CD4-positive, alpha-beta T cell (primary cell): ENCODE data around the gene DYNC1I2. TPM values are rescaled to one million over a fixed set of nuclear protein-coding genes. Genes with fewer than 3 reads are reported as not detected.

Source experiments
- ATAC-seq: fragments of 200-7000 bp; cut with Tn5 transposase; one replicate; pipeline ENCODE4 v1.10.0; 2022; ENCODE audit warnings: mild to moderate bottlenecking; ENCODE audit not compliant: poor library complexity
- CTCF ChIA-PET: fragments of 350-600 bp; sonication (Branson Sonifier 250); formaldehyde crosslinking; loops from one replicate; lab custom pipeline; 2021; ENCODE audit warnings: antibody characterized with exemption, inconsistent platforms; lab: Charles Lee
- POLR2A ChIA-PET: fragments of 350-600 bp; sonication (Branson Sonifier 250); formaldehyde crosslinking; loops from one replicate; lab custom pipeline; 2021; ENCODE audit warnings: antibody characterized with exemption, inconsistent platforms; lab: Charles Lee
- DNase-seq, 14 experiments: peaks; one replicate each; pipeline ENCODE4 v3.0.0-alpha.2; 2013 to 2020; ENCODE audit warnings: mixed read lengths in 2 of 14
- H3K27ac ChIP-seq, 2 donors: one replicate each; pipeline versions ENCODE4 v1.5.1 to v1.7.0; 2013; ENCODE audit warnings: low read length in 2 of 2, low read depth in 1 of 2, mild to moderate bottlenecking in 1 of 2
- H3K27me3 ChIP-seq, 2 experiments: 1 replicate in 1 of 2; 2 replicates in 1 of 2; pipeline versions ENCODE4 v1.6.1 to v1.7.0; 2013; ENCODE audit warnings: low read length in 2 of 2, control low read depth in 1 of 2, mild to moderate bottlenecking in 1 of 2, moderate library complexity in 1 of 2; ENCODE audit not compliant: insufficient read depth in 2 of 2, control insufficient read depth in 1 of 2
- H3K36me3 ChIP-seq: one replicate; pipeline ENCODE4 v1.6.1; 2013; ENCODE audit warnings: low read length, control low read depth; ENCODE audit not compliant: insufficient read depth
- H3K4me1 ChIP-seq: one replicate; pipeline ENCODE4 v1.6.1; 2013; ENCODE audit warnings: low read length, control low read depth; ENCODE audit not compliant: insufficient read depth
- H3K4me3 ChIP-seq: one replicate; pipeline ENCODE4 v1.5.1; 2013; ENCODE audit warnings: mild to moderate bottlenecking, low read length, moderate library complexity
- H3K9me3 ChIP-seq, 2 experiments: 1 replicate in 1 of 2; 2 replicates in 1 of 2; pipeline versions ENCODE4 v1.6.1 to v1.7.0; 2013; ENCODE audit warnings: low read length in 2 of 2, mild to moderate bottlenecking in 2 of 2, control low read depth in 1 of 2, moderate library complexity in 1 of 2; ENCODE audit not compliant: control insufficient read depth in 1 of 2, insufficient read depth in 1 of 2
- H3K27ac Mint-ChIP-seq: one replicate; pipeline ENCODE4 v1.8.0; 2020; ENCODE audit warnings: mixed read lengths
- H3K27me3 Mint-ChIP-seq: one replicate; pipeline ENCODE4 v1.8.0; 2021; ENCODE audit warnings: mixed read lengths
- H3K36me3 Mint-ChIP-seq: one replicate; pipeline ENCODE4 v1.8.0; 2021; ENCODE audit warnings: low read depth, mixed read lengths
- H3K4me1 Mint-ChIP-seq: one replicate; pipeline ENCODE4 v1.8.0; 2021; ENCODE audit warnings: low read depth, mixed read lengths
- H3K4me3 Mint-ChIP-seq: one replicate; pipeline ENCODE4 v1.8.0; 2020; ENCODE audit warnings: mild to moderate bottlenecking, mixed read lengths
- H3K9me3 Mint-ChIP-seq: one replicate; pipeline ENCODE4 v1.8.0; 2020; ENCODE audit warnings: mixed read lengths
- intact Hi-C, 2 experiments: fragments of 100-400 bp; cut with DNase I in 1 of 2; cut with micrococcal nuclease in 1 of 2; formaldehyde crosslinking; loops; one replicate each; pipeline versions ENCODE4 v1.15.1 to v1.9.0; 2023 to 2025; cut with DNase I, micrococcal nuclease
- total RNA-seq, 174 experiments: library from RNA in 2 of 174; stranded (reverse) in 2 of 174; gene quantifications; one replicate each; pipeline ENCODE4 v1.2.3 and lab custom pipeline; 2021 to 2026
- TF ChIP-seq, protein P1 (sequence below): fragments of 200-600 bp; IDR thresholded peaks from one replicate; pipeline ENCODE4 v1.8.0; 2022; ENCODE audit warnings: antibody characterized with exemption, mild to moderate bottlenecking

Gene DYNC1I2
- total RNA-seq, 2 experiments from 2014 or later: 10.5 to 11.6 TPM

DNA sequence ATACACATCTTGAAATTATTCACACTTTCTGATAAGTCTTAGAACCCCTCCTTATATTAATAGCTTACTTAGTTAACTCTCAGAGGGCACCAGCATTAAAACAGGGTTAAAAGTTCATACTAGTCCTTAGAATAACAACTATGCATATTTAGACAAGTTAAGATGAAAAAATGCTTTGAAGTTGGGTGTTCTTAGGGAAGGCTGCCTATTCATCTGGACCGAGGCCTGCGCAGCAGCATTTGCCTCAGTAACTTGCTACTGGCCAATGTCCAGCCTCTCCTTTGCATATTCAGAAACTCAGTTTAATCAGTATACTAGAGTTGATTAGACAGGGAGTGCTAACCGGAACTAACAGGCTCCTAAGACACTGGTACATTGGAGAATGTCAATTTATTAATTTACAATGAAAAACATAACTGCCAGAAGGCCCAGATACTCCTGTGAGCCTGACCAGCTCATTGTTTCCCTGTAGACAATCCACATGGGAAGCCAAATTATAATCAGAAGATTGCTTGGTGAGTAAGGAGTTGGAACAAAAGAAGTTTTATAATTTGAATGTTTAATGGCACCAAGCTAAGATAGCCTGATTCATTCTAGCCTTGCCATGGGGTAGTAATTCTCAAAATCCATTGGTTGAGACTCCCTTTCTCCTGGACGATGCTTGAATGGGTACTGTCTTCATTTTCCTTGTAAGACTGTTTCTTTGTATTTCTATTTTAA lies 48.9 kb downstream of the DYNC1I2 start:
- ChIA-PET POLR2A (no interaction called here), CTCF (no interaction called here)
- TF ChIP-seq, protein P1, sequence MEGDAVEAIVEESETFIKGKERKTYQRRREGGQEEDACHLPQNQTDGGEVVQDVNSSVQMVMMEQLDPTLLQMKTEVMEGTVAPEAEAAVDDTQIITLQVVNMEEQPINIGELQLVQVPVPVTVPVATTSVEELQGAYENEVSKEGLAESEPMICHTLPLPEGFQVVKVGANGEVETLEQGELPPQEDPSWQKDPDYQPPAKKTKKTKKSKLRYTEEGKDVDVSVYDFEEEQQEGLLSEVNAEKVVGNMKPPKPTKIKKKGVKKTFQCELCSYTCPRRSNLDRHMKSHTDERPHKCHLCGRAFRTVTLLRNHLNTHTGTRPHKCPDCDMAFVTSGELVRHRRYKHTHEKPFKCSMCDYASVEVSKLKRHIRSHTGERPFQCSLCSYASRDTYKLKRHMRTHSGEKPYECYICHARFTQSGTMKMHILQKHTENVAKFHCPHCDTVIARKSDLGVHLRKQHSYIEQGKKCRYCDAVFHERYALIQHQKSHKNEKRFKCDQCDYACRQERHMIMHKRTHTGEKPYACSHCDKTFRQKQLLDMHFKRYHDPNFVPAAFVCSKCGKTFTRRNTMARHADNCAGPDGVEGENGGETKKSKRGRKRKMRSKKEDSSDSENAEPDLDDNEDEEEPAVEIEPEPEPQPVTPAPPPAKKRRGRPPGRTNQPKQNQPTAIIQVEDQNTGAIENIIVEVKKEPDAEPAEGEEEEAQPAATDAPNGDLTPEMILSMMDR: no peak
- Mint-ChIP-seq H3K27me3 (no peaks in the 10 kb centered on the region), H3K36me3 (peaks cover 92% of the 10 kb centered on the region), H3K4me3 (no peak overlapping the region), H3K9me3 (no peaks in the 10 kb centered on the region), H3K27ac (no peak overlapping the region), H3K4me1 (no peaks in the 10 kb centered on the region)
- H3K36me3 ChIP-seq: peaks cover 62% of the 10 kb centered on the region
- no peak for ATAC-seq
- intact Hi-C loops: no loop called here
- H3K27me3 ChIP-seq: no peaks in the 10 kb centered on the region
- no peaks in the 10 kb centered on the region for H3K4me1 ChIP-seq
- H3K27ac ChIP-seq: no peak overlapping the region
- DNase-seq: no peak
- no peak overlapping the region for H3K4me3 ChIP-seq
- H3K9me3 ChIP-seq: no peaks in the 10 kb centered on the region

DNA sequence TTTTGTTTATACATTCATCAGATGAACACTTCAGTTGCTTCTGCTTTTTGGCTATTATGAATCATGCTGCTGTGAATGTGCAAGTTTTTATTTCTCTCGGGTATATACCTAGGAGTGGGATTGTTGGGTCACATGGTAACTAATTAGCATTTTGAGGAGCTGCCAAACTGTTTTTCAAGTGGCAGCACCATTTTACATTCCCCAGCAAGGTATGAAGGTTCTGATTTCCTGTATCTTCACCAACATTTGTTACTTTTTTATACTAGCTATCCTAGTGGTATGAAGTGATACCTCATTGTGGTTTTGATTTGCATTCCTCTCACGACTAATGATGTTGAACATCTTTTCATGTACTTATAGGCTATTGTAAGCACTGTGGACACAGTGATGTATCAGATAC lies 53.9 kb downstream of the DYNC1I2 start:
- Histone ChIP-seq H3K27ac (no peak overlapping the region), H3K4me1 (no peaks in the 10 kb centered on the region), H3K4me3 (no peak overlapping the region), H3K27me3 (no peaks in the 10 kb centered on the region), H3K36me3 (peaks cover 66% of the 10 kb centered on the region), H3K9me3 (no peaks in the 10 kb centered on the region)
- no peak for ATAC-seq
- no peaks in the 10 kb centered on the region for H3K27me3 Mint-ChIP-seq
- no peak overlapping the region for H3K27ac Mint-ChIP-seq
- ChIA-PET CTCF (no interaction called here), POLR2A (no interaction called here)
- no peaks in the 10 kb centered on the region for H3K9me3 Mint-ChIP-seq
- intact Hi-C loops: no loop called here
- TF ChIP-seq, protein P1: no peak
- H3K4me3 Mint-ChIP-seq: no peak overlapping the region
- H3K36me3 Mint-ChIP-seq: peaks cover 87% of the 10 kb centered on the region
- no peaks in the 10 kb centered on the region for H3K4me1 Mint-ChIP-seq
- no peak for DNase-seq

DNA sequence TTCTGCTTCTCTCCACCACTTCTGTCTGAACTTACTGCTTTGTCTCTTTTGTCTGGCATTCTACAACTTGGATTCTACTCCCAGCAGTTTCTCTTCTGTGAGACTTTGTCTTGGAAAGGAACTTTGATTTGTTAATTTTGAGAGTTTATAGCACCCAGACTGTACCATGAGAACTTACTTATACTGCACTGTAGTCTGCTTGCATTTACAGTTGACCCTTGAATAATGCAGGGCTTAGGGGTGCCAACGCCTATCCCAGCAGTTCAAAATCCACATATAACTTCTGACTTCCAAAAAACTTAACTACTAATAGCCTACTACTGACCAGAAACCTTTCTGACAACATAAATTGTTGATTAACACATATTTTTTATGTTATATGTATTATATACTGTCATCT lies 55.5 kb downstream of the DYNC1I2 start:
- Mint-ChIP-seq H3K9me3 (no peaks in the 10 kb centered on the region), H3K27ac (no peak overlapping the region), H3K27me3 (no peaks in the 10 kb centered on the region), H3K4me1 (no peaks in the 10 kb centered on the region), H3K4me3 (no peak overlapping the region), H3K36me3 (peaks cover 85% of the 10 kb centered on the region)
- Histone ChIP-seq H3K27ac (no peak overlapping the region), H3K4me1 (no peaks in the 10 kb centered on the region), H3K9me3 (no peaks in the 10 kb centered on the region), H3K27me3 (no peaks in the 10 kb centered on the region), H3K4me3 (no peak overlapping the region), H3K36me3 (peaks cover 63% of the 10 kb centered on the region)
- CTCF ChIA-PET: no interaction called here
- DNase-seq (no peak), ATAC-seq (no peak)
- POLR2A ChIA-PET: no interaction called here
- TF ChIP-seq, protein P1: no peak
- intact Hi-C loops: no loop called here
